Stimulated activated CD4-positive, alpha-beta T cell treated with anti-CD3 and anti-CD28 coated beads, Interleukin-4, amount 100 ng/mL, for 48 hours (primary cell): Measurements from ENCODE around the gene RBMS1.

Experiments used
- DNase-seq, 2 donors: peaks; one replicate each; pipeline ENCODE4 v3.0.0-alpha.2; 2020; ENCODE audit warnings: low read depth in 2 of 2

Gene RBMS1

DNA sequence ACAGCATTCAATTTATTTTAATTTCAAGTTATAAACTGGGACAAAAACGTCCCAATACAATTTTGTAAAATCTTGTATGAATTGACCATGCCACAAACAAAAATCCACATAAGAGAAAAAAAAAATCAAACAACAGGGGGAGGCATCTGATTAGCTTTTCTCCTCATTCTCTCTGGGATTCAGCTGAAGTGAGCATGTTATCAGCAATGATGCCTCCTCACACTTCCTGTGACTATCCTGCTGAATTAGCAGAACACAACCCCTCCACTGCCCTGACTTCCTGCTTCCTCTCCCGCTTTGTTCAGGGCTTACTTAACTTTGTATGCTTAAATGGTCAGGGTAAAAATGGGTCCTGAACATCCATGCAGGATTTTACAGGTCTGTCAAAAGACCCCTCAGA is 161.3 kb downstream of the RBMS1 start:
- DNase-seq, result no peak

DNA sequence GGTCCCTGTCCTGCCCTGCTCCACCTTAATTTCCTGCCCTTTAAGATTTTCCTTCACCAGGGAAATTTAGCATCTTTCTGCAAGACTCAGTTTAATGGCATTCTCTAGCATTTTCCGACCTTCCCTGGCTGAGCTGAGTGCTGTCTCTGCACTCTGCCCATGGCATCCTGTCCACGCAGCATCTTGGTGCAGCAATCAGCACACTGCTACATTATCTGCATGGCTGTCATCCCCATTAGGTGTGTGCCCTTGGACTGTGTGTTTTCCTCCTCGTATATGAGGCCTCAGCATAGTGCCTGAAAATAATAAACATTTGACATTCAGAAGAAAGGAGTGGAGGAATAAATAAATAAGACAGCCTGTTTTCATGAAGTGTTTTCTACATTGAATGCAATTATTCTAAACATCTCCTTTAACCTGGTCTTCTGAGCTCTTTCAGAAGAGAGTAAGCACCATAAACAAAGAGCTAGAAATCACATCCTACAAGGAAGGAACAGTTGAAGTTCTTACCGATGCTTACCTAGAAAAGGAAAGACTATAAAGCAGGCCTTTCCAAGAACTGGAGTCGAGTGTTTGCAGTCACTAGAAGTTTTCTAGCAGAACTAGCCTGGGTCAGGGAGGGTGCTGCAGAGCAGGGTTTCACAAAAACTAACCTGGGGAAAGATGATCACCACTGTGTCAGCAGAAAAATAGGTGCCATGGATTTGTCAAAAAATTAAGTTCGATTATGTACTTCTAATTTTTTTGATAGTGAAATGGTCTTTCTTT is 162.2 kb downstream of the RBMS1 start:
- DNase-seq, result no peak

DNA sequence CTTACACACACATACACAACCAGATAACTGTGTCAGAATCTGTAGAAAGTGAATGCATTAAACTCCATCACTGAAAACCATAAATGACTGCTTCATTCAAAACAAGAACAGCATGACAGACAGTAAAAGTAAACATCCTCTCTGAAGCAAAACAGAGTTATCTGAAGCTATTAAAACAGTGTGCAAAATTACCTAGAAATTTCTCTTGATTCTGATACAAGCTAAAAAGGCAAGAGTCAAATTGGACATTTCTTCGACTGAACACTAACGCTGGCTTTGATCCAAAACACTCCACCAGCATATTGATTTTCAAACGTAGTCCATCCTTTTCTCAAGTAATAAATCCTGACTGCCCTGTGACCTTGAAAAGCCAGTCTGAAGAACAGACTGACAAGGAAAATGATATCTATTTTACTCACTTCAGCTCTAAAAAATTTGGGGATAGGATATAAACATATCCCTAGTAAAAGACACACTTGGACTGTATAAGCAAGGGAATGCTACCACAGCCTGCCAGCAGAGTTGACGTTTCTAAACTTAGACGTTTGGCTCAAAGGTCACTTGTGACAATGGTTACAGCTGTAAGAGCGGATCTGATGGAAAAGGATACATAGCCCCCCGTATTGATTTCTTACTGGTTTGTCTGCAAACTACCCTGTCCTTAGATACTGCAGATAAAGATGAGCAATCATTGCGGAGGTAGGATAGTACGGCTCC is 164.6 kb downstream of the RBMS1 start:
- no peak for DNase-seq

DNA sequence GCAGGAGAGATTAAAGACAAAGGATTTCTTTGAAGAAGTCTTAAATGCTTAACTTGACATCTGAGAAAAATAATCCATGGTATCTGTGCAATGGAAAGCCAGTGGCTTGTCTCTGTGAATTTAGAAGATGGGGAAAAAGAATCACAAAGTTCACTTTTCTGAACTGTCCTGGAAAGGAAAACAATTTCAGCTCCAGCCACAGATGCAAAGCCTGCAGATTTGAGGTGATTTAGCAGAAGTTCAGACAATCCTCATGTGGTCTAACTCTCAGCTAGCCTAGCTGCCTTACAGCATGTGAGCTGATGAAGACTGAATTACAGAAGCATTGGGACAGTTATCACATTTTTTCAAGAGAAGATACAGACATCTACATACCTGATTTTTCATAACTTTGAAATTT is 166.8 kb downstream of the RBMS1 start:
- DNase-seq, result no peak

DNA sequence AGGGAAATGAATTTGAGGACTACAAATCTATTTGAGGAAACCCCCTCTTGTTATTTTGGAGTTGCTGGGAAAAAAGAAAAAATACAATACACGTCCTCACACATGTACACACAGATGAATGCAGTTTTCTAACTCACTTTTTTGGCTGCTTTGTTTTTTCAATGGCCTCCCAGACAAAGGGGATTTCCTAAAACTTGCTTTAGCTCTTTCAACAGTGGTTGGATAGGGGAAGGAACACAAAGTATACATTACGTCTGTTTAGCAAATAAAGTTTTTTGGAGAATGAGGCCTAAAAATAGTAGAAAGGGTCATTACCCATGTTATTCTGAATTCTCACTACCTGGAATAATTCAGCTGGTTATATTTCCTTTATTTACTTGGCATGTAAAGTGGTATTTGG is 168.2 kb downstream of the RBMS1 start:
- no peak for DNase-seq

DNA sequence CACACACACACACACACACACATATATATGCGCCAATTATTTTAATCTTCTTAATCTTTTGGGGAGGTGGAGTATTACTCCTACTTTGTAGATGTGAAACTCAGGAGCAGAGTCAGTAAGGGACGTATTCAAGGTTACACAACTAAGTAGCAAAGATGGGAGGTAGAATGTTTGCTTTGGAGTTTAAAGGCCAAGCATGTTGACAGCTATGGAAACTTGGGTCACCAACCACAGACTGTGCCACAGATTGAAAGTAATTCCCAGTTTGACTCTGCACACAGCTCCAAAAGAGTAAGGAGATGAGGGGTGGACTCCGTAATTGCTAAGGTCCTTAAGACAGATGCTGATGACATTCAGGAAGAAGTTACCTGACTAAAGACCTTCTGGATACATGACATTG is 168.7 kb downstream of the RBMS1 start:
- DNase-seq, result no peak

DNA sequence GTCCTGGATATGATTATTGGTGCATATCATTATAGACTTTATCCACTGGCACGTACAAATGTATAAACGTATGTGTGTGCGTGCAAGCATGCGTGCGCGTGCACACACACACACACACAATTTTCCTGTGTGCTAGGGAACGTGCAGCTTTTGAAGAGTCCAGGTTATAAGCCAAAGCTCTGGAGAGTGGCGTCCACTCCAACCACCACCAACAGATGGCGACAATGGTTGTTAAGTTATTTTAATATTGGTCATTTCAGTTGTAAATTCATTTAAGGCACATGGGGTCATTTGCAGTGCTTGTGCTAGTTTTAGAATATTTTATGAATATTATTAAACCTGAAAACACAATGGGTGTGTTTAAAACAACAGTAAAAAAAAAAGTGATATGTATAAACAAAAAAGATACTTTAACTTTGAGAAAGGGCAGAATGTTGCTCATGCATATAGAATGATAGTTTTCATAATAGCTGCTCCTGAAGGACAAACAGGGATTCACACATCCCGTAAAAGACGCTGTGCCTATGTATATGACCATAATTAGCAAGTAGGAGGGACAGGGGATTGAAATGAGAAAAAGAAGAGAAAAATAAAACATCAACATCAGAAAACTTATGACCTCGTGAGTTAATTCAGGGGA is 169.3 kb downstream of the RBMS1 start:
- peak; percentile 24 to 26 for DNase-seq

DNA sequence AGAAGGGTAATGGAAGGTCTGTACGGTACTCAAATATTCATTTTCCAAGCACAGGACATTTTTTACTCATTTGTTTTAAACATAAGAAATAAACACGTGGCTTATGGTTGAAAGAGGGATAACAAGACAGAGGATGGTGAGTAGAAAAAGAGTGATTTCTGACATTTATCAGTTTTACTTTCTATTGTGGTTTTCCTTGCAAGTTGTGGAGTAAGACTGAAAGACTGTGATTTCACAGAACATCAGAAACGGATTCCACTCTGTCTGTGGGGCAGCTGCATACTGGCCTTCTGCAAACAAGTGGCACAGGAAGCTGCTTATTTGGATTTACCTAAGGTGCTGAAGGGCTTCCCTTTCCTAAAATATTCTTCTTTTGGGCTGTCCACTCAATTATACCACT is 171.3 kb downstream of the RBMS1 start:
- no peak for DNase-seq

DNA sequence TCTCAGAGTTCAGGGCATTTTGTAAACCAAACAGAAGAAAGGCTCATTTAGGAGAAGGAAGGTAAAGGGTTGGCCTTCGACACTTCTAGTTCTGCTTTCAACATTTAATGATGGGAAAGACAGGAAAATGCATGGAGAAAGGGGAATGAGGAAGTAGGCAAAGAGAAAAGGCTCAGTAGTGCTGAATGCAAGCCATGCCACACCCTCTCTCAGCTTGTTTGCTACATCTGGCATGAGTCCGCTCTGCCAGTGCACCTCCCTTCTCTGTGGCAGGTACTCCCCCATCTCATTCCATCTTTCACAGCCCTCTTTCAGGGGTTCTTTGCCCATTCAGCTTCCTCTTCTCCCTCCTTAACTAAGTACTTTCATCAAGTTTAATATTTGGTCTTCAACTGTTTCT is 172.6 kb downstream of the RBMS1 start:
- DNase-seq, result no peak

DNA sequence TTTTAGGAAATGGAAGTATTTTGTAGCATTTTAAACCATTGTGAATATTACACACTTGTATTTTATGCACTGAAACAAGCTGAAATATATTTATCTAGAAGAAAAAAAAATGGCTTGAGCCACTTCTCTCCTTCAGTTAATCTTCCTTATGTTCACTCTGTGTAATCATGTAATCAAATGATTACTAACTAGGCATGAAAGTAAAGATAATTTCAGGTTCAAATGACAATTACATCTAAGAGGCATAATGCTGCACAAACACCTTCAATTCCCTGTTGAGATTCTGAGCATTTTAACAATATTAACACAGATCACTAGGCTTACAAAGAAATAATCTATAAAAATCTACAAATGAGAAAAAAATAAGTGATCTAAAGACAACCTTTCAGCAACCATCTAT is 173.9 kb downstream of the RBMS1 start:
- no peak for DNase-seq

DNA sequence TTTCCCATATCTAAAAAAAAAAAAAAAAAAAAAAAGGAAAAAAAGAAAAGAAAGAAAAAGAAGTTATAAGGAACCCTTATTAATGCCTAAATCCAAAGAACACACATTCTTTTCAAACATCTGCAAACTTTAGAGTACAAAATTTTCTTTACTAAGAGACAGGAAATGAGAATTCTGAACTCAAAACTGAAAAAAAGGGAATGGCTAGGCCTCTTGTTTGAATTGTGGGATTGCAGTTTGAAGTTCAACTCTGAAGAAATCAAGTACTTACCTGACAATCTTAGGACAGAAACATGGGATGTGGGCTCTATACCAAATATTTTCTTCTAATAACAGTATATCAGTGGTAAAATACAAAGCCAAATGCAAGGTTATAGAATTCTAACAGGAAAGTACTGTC is 175.4 kb downstream of the RBMS1 start:
- DNase-seq, result no peak

DNA sequence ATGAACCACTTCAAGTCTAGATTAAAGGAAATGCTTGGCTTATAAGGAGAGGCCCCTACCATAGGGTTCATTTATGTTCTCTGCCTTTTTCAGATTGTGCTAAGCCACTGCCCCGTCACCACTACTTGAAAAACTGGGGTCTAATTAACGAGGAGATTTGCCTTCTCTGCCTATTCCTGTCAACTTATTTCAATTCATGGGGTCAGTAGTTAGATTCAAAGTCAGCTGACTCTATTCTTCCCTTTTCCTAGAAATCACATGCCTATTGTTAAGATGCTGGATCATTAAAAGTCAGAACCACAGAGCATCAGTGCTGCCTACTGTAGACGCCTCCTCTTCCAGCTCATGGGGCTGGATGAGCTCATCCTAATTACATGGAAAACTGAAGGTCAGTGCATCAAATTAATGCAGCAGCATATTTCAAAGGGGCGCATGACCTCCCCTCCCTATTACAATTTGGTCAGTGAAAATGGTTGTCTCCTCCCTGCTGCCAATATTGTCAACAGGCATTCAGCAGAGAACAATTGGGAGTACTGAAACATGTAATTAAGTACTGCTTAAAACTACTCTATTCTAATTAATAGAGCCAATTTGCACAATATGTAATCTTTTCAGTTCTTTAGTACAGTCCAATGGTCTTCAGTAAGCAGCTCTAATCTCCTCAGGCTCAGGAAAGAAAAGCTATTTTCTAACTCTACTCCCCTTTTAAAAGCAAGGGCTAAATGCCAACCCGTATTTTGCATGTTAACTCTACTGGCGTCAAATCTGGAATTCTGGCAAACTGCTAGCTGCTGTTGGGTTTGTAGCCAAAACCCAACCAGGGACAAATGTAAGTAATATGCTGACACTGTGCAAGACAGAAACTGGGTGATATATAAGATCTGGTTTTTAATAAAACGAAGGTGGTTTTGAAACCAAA is 176.2 kb downstream of the RBMS1 start:
- DNase-seq, result no peak

DNA sequence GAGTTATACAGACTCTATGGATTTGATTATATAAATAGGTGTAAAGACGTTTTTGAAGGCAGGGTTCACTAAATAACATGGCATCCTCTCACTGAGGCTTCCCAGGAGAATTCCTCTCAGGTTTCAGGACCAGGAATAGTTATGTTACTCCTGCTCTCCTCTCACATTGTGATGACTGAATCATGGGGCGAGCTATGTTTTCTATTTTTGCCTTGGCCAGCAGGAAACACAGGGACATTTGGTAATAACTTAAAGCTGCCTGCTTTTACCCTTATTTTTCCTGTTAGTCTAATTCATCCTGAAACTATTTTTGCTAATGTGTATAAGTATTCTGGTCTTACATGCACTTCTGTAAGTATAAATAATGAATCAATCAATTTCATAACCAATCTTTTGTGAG is 178.3 kb downstream of the RBMS1 start:
- DNase-seq, result no peak

DNA sequence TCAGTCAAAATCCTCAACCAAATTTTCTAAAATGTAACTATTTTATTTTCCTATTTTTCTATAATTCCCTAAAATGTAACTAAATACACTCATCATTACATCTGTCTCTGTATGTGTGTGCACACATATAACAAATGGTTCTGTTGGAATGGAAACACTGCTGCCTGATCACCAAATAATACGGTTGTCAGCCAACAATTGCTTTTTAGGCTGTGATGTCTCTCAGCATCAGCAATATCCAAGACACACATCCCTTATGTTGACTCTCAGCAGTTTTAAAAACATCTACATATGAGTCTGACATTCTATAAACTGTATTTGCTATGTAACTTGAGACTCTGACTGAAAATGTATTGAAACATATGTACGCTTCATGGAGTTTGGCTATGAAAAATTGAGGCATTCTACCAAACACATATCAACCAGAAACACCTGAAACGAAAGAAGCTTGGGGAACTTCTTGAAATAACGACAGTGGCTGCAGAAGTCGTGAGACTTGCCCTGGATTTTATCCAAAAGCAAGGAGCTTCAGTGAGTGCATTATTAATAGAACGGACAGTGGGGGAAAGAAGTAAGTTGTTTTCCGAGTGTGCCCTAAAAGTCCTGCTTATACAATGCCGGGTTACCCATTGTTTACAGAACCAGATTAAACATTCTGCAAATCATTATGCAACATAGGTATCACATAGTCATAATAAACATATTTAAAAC is 183.3 kb downstream of the RBMS1 start:
- DNase-seq, result no peak

DNA sequence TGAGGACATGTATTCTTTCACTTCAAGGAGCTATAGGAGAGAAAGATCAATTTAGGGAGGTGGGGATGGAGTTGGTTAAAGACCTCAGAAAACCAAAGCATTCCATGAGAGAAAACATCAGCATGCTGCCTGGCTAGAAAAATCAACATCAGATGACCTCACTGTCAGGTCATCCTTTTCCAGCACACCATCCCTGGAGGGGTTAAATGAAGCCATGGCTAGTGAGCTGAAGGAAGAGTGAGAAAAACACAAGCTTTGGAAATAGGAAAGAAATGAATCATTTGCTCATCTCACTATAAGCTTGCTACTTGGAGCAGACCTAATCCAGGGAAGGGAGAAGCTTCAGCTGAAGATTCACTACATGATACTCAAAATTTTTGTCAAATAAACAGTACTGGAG is 184.0 kb downstream of the RBMS1 start:
- no peak for DNase-seq

DNA sequence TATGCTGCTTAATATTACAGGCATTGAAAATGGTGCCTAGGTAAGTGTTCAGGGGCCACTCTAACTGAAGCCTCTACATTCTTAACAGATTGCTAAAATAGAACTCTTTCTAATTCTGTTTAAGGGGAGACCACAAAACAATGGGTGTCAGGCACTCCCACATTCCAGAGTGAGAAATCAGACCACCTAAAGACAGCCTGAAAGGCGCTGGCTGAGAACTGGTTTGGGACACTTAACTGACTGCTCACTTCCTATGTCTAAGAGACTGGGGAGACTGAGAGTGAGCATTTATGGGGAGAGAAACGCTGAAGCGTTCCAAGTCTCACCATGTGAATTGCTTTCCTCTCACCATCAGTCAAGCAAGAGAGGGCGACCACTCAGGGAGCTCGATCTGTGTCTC is 184.7 kb downstream of the RBMS1 start:
- no peak for DNase-seq

DNA sequence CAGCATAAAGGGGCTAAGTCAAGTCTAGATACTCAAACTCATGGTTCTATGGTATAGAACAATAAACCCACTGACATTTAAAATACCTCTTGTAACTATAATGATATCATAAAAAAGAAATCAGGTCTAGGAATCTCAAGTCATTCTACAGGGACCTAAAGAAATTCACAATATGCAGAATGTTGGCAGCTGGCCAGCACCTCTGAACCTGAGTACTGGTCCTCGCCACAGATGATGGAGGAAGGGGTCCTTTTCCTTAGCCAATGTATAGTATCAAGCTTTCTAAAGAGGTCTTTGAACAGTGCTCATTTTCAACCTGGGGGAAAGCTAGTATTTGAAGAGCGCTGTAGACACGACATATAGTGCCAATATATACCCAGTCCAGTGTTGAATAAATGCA is 185.1 kb downstream of the RBMS1 start:
- no peak for DNase-seq

DNA sequence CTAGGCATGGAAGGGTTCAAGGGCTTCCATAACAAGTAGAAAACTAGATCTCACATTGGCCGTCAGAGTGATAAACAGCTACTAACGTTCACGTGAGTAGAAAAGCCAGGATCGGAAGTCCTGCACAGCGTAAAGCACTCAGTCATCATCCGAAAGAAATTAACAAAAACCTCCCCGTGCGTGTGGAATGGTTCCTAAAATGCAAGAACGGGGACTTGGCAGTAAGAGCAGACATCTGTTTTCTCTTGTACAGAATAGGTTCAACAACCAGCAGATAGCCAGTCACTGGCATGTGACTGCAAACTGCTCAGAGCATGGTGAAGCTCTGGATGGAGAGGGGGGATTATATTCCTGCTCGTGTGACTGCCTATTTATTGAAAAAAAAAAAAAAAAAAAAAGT is 186.6 kb downstream of the RBMS1 start:
- DNase-seq, result no peak

DNA sequence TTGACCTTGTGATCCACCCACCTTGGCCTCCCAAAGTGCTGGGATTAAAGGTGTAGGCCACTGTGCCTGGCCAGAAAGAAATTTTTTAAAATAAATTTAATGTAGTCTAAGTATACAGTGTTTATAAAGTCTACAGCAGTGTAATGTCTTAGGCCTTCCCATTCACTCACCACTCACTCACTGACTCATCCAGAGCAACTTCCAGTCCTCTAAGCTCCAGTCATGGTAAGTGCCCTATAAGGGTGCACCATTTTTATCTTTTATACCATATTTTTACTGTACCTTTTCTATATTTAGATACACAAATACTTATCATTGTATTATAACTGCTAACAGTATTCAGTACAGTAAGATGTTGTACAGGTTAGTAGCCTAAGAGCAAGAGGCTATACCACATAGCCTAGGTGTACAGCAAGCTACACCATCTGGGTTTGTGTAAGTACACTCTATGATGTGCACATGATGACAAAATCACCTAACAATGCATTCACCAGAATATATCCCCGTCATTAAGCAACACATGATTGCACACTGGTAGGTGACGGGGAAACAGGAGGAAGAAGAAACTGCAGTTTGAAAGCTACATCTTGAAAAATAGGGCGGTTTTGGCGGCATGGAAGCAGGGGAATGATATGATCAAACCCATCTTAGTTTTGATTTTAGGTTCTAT is 188.4 kb downstream of the RBMS1 start:
- no peak for DNase-seq

DNA sequence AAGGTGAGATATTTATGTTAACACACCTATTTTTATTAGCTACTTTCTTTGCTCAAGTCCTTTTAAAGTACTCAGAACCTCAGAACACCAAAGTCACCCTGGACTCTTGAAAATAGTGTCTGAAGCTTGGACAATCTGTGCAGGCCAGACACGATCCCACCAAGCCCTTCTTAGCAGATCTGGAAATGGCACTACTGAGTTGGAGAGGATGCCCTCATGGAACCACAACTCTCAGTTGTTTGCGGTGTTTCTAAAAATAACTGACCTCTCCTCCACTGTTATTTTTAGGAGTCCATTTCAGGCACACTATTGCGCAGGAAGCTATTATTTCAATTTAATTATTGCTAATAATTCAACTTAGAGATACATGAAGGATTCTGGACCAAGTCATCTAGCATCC is 190.1 kb downstream of the RBMS1 start:
- DNase-seq, result no peak

DNA sequence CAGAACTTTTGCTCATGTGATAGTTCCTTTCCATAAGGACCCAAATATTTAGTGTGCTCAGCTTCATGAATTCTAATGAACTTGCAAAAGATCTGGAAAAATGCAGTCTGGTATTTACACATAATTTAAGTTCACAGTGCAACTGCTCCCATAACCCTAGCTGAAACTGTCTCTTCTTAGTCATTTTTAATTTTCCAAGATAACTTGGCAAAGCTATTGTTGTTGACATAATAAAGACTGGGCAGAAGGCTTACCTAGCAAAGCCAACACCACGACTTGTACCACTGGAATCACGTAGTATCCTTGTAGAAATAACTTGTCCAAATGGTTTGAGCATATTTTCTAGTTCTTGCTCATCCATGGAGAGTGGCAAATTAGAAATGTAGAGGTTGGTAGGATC is 190.5 kb downstream of the RBMS1 start:
- DNase-seq, result no peak
